Measurements from ENCODE around the gene EFCAB6.

DNA sequence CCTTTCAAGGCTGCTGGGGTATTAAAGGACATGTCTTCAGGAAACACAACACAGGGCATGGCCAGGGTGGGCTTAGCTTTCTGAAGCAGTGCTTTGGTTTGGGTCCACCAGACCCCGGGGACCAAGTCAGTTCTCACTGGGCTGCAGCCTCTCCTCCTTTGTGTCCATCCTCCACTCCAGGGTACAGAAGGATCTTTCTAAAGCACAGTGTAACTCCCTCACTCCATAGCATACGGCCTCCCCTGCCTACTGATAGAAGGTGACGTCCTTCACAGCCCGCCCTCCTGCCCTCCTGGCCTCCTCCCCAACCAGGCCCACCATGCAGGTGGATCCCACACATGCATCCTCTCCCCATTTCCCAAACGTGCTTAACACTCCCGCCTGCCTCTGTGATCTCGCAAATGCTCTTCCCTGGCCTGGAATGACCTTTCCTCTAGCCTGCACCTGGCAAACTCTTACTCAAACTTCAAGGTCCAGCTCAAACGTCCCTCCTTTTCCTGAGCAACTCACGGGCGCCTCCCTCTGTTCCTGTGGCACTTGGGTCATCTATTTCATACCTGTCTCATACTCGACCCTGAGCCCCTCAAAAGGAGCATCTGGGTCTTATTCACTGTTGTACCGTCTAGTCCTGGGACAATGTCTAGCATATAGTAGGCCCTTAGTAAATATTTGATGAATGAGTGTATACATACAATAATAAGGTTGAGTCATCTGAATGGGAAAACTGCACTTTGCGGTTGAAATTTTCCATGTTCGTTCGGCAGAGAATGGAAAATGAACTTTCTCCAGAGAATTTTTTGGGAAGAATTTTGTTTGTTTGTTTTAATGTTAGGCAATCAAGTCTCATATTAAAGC lies 187.7 kb downstream of the EFCAB6 start:
- TF ChIP-seq RARB (CRISPR knock-in tag; IDR thresholded peaks at IDR 0.05) (no peak), ZFP30 (CRISPR knock-in tag; IDR thresholded peaks at IDR 0.05) (no peak), TOX (CRISPR knock-in tag; IDR thresholded peaks at IDR 0.05; ENCODE audit: borderline replicate concordance) (no peak), ZFP3 (CRISPR knock-in tag; IDR thresholded peaks at IDR 0.05) (no peak), ESRRG (CRISPR knock-in tag; IDR thresholded peaks at IDR 0.05) (no peak), CSDC2 (CRISPR knock-in tag; IDR thresholded peaks at IDR 0.05) (no peak)
- TF ChIP-seq, protein P1, sequence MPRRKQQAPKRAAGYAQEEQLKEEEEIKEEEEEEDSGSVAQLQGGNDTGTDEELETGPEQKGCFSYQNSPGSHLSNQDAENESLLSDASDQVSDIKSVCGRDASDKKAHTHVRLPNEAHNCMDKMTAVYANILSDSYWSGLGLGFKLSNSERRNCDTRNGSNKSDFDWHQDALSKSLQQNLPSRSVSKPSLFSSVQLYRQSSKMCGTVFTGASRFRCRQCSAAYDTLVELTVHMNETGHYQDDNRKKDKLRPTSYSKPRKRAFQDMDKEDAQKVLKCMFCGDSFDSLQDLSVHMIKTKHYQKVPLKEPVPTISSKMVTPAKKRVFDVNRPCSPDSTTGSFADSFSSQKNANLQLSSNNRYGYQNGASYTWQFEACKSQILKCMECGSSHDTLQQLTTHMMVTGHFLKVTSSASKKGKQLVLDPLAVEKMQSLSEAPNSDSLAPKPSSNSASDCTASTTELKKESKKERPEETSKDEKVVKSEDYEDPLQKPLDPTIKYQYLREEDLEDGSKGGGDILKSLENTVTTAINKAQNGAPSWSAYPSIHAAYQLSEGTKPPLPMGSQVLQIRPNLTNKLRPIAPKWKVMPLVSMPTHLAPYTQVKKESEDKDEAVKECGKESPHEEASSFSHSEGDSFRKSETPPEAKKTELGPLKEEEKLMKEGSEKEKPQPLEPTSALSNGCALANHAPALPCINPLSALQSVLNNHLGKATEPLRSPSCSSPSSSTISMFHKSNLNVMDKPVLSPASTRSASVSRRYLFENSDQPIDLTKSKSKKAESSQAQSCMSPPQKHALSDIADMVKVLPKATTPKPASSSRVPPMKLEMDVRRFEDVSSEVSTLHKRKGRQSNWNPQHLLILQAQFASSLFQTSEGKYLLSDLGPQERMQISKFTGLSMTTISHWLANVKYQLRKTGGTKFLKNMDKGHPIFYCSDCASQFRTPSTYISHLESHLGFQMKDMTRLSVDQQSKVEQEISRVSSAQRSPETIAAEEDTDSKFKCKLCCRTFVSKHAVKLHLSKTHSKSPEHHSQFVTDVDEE (CRISPR knock-in tag; IDR thresholded peaks at IDR 0.05): no peak
- TF ChIP-seq, protein P2, sequence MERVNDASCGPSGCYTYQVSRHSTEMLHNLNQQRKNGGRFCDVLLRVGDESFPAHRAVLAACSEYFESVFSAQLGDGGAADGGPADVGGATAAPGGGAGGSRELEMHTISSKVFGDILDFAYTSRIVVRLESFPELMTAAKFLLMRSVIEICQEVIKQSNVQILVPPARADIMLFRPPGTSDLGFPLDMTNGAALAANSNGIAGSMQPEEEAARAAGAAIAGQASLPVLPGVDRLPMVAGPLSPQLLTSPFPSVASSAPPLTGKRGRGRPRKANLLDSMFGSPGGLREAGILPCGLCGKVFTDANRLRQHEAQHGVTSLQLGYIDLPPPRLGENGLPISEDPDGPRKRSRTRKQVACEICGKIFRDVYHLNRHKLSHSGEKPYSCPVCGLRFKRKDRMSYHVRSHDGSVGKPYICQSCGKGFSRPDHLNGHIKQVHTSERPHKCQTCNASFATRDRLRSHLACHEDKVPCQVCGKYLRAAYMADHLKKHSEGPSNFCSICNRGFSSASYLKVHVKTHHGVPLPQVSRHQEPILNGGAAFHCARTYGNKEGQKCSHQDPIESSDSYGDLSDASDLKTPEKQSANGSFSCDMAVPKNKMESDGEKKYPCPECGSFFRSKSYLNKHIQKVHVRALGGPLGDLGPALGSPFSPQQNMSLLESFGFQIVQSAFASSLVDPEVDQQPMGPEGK (CRISPR knock-in tag; IDR thresholded peaks at IDR 0.05; ENCODE audit: borderline replicate concordance): no peak

Data from SK-N-SH treated with all-trans-retinoic acid at 6 μM for 48 hours (cell line).